Mesenchymal stem cell (in vitro differentiated cells and primary cell): ENCODE data around the gene PROS1.
"Not testable (repeated sequence)": the region's sequence is repeated elsewhere in the genome, so short reads cannot be mapped to it uniquely, and the experiment has no call there.

ENCODE experiments used
- DNase-seq: peaks from one replicate; pipeline ENCODE4 v3.0.0-alpha.2; 2013
- H2AFZ ChIP-seq: one replicate; pipeline ENCODE4 v1.6.1; 2013; ENCODE audit warnings: low read depth, mild to moderate bottlenecking, control low read depth, inconsistent platforms, low read length, moderate library complexity
- H2AK5ac ChIP-seq: 2 replicates; pipeline ENCODE4 v1.6.1; 2013; ENCODE audit warnings: low read length, moderate library complexity, mild to moderate bottlenecking, inconsistent platforms; ENCODE audit not compliant: severe bottlenecking
- H2BK120ac ChIP-seq: one replicate; pipeline ENCODE4 v1.6.1; 2013; ENCODE audit warnings: low read depth, mild to moderate bottlenecking, inconsistent platforms, low read length, moderate library complexity
- H2BK12ac ChIP-seq, 2 experiments: one replicate each; pipeline ENCODE4 v1.6.1; 2013; ENCODE audit warnings: inconsistent platforms in 2 of 2, low read length in 2 of 2, mild to moderate bottlenecking in 2 of 2, moderate library complexity in 2 of 2, control low read depth in 1 of 2
- H2BK15ac ChIP-seq: one replicate; pipeline ENCODE4 v1.6.1; 2013; ENCODE audit warnings: mild to moderate bottlenecking, low read depth, inconsistent platforms; ENCODE audit not compliant: poor library complexity, severe bottlenecking
- H2BK5ac ChIP-seq: 2 replicates; pipeline ENCODE4 v1.6.1; 2013; ENCODE audit warnings: low read depth, mild to moderate bottlenecking, low read length, control low read depth, inconsistent platforms; ENCODE audit not compliant: poor library complexity, severe bottlenecking
- H3K14ac ChIP-seq, 2 experiments: one replicate each; pipeline ENCODE4 v1.6.1; 2013; ENCODE audit warnings: inconsistent platforms in 2 of 2, low read length in 2 of 2, control low read depth in 1 of 2, mild to moderate bottlenecking in 1 of 2, moderate library complexity in 1 of 2
- H3K18ac ChIP-seq, 2 experiments: one replicate each; pipeline ENCODE4 v1.6.1; 2013; ENCODE audit warnings: inconsistent platforms in 2 of 2, low read length in 2 of 2, control low read depth in 1 of 2, low read depth in 1 of 2, mild to moderate bottlenecking in 1 of 2
- H3K23ac ChIP-seq, 2 experiments: one replicate each; pipeline ENCODE4 v1.6.1; 2013; ENCODE audit warnings: inconsistent platforms in 2 of 2, low read length in 2 of 2, mild to moderate bottlenecking in 2 of 2, moderate library complexity in 2 of 2, control low read depth in 1 of 2
- H3K27ac ChIP-seq: 2 replicates; pipeline ENCODE4 v1.5.1; 2013; ENCODE audit warnings: mild to moderate bottlenecking, moderate library complexity, low read length, control low read depth, inconsistent platforms; ENCODE audit not compliant: poor library complexity, severe bottlenecking
- H3K27me3 ChIP-seq, 2 experiments: 2 replicates each; pipeline versions ENCODE4 v1.6.1 to v1.7.0; 2013; ENCODE audit warnings: low read length in 2 of 2, mild to moderate bottlenecking in 2 of 2, moderate library complexity in 2 of 2, control low read depth in 1 of 2, inconsistent platforms in 1 of 2; ENCODE audit not compliant: control insufficient read depth in 1 of 2, insufficient read depth in 1 of 2
- H3K36me3 ChIP-seq, 2 experiments: 2 replicates each; pipeline versions ENCODE4 v1.6.1 to v1.7.0; 2013; ENCODE audit warnings: low read length in 2 of 2, control low read depth in 1 of 2, inconsistent platforms in 1 of 2, low read depth in 1 of 2, mild to moderate bottlenecking in 1 of 2; ENCODE audit not compliant: insufficient read depth in 2 of 2, control insufficient read depth in 1 of 2
- H3K4ac ChIP-seq, 2 experiments: one replicate each; pipeline ENCODE4 v1.6.1; 2013; ENCODE audit warnings: inconsistent platforms in 2 of 2, low read length in 2 of 2, mild to moderate bottlenecking in 2 of 2, moderate library complexity in 2 of 2, control low read depth in 1 of 2, low read depth in 1 of 2
- H3K4me1 ChIP-seq: 2 replicates; pipeline ENCODE4 v1.6.1; 2013; ENCODE audit warnings: low read depth, low read length, control low read depth; ENCODE audit not compliant: control insufficient read depth, insufficient read depth
- H3K4me2 ChIP-seq: 2 replicates; pipeline ENCODE4 v1.6.1; 2013; ENCODE audit warnings: low read length, mild to moderate bottlenecking, inconsistent platforms; ENCODE audit not compliant: poor library complexity, severe bottlenecking
- H3K4me3 ChIP-seq, 2 experiments: 2 replicates each; pipeline versions ENCODE4 v1.5.1 to v1.7.0; 2013; ENCODE audit warnings: low read length in 2 of 2, mild to moderate bottlenecking in 2 of 2, control low read depth in 1 of 2, low read depth in 1 of 2; ENCODE audit not compliant: insufficient read depth in 1 of 2
- H3K79me1 ChIP-seq: replicated peaks from 2 replicates; pipeline ENCODE4 v1.6.1; 2013; ENCODE audit warnings: mild to moderate bottlenecking, control low read depth, low read length, inconsistent platforms; ENCODE audit not compliant: poor library complexity, severe bottlenecking
- H3K9ac ChIP-seq: 2 replicates; pipeline ENCODE4 v1.7.0; 2013; ENCODE audit warnings: mild to moderate bottlenecking, low read length, moderate library complexity
- H3K9me3 ChIP-seq: 2 replicates; pipeline ENCODE4 v1.7.0; 2013; ENCODE audit warnings: mild to moderate bottlenecking, low read length; ENCODE audit not compliant: control insufficient read depth
- H4K8ac ChIP-seq: one replicate; pipeline ENCODE4 v1.6.1; 2013; ENCODE audit warnings: inconsistent platforms, mild to moderate bottlenecking, low read length, moderate library complexity
- H4K91ac ChIP-seq: one replicate; pipeline ENCODE4 v1.6.1; 2013; ENCODE audit warnings: mild to moderate bottlenecking, low read length, inconsistent platforms
- WGBS: methylation state at CpG from one replicate; pipeline ENCODE4 v1.1.7; 2013; ENCODE audit warnings: mixed read lengths; 5-methylcytosine and 5-hydroxymethylcytosine counted together

The PROS1 gene

DNA sequence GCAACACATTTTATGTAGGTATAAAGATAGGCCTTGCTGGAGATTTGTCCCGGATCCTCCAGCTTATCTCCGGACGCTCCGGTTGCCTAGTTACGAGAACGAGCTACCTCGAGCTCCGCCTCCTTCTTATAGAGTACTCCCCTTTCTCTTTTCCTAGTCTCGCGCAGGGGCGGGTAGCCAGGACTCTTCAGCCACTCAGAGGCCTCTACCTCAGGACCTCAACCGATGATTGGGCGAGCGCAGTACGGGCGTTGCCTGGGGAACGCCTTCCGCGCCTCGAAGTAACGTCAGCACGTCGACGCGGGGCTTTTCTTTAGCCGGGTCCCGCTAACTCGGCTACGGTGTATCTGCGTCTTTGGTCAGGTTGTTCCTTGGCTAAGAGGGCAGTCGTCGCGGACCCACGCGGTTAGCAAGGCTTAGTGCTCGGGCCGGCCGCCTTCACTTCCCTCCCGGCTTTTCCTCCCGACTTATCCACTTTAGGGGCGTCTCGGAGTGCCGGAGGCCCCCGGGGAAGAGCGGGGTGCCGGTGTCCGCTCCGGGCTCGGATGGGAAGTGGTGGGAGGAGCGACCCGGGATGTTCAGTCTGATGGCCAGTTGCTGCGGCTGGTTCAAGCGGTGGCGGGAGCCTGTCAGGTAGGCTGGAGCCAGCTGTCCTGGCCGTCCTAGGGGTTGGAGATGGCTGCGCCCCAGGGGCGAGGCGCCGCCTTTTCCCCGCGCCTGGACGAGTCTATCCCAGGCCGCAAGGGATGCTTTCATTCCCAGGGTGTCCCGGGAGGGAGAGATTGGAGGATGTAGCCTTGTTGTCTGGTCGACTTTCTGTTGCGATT, 6.4 kb upstream of the PROS1 start, which contains the start of gene ARL13B:
Gene ARL13B (plus strand): TSS at position 306 of the 827 bp plus-strand sequence. CDS start 269 bp downstream, at position 575.
- Histone ChIP-seq H2AFZ (peak within 1 kb of the TSS; percentile 86), H3K4me3 (peak within 1 kb of the TSS; percentile 87 to 93), H3K23ac (no peak within 1 kb of the TSS), H3K4ac (peak within 1 kb of the TSS in 1 of 2 experiments; percentile 85), H2BK120ac (no peak within 1 kb of the TSS), H2BK5ac (no peak within 1 kb of the TSS), H3K18ac (peak within 1 kb of the TSS; percentile 67 to 73), H3K9ac (peak within 1 kb of the TSS; percentile 94), H4K8ac (peak within 1 kb of the TSS; percentile 7), H3K4me1 (peaks cover 2% of the 10 kb centered on the region), H2BK15ac (no peak within 1 kb of the TSS), H2AK5ac (no peak within 1 kb of the TSS), H2BK12ac (peak within 1 kb of the TSS in 1 of 2 experiments; percentile 67), H3K4me2 (peak within 1 kb of the TSS; percentile 48), H4K91ac (no peak within 1 kb of the TSS), H3K9me3 (no peaks in the 10 kb centered on the region), H3K79me1 (peaks cover 5% of the 10 kb centered on the region), H3K27ac (peak within 1 kb of the TSS; percentile 85), H3K14ac (no peak within 1 kb of the TSS), H3K27me3 (no peaks in the 10 kb centered on the region), H3K36me3 (no peaks in the 10 kb centered on the region)
- peak; percentile 99 for DNase-seq
- WGBS = under 1% methylated on average over 65 of the region's 66 CpGs

GRCh38 chr3:93969997-93970396, 3.7 kb downstream of the PROS1 start:
- no peak overlapping the region for H4K91ac ChIP-seq
- WGBS = 100% methylated on average over 1 of the region's 1 CpG

GRCh38 chr3:93969443-93969842, 4.3 kb downstream of the PROS1 start:
- Histone ChIP-seq H3K4ac (no peak overlapping the region), H2AK5ac (no peak overlapping the region), H3K36me3 (no peaks in the 10 kb centered on the region), H3K4me2 (no peak overlapping the region), H3K4me3 (no peak overlapping the region), H2BK5ac (no peak overlapping the region), H3K27ac (no peak overlapping the region), H2AFZ (no peak overlapping the region), H2BK120ac (no peak overlapping the region), H4K8ac (no peak overlapping the region), H2BK15ac (no peak overlapping the region), H2BK12ac (no peak overlapping the region), H3K4me1 (peaks cover 1% of the 10 kb centered on the region), H3K23ac (no peak overlapping the region), H3K14ac (no peak overlapping the region), H4K91ac (no peak overlapping the region), H3K18ac (no peak overlapping the region), H3K27me3 (no peaks in the 10 kb centered on the region), H3K79me1 (no peaks in the 10 kb centered on the region), H3K9me3 (no peaks in the 10 kb centered on the region), H3K9ac (no peak overlapping the region)
- WGBS = 54% methylated on average over 3 of the region's 3 CpGs
- DNase-seq = peak; percentile 71

More at GRCh38 chr3:93969997-93970396, 3.7 kb downstream of the PROS1 start:
- Histone ChIP-seq H3K18ac (peak overlapping the region in 1 of 2 experiments; percentile 62), H2AFZ (no peak overlapping the region), H3K4me2 (no peak overlapping the region), H3K9me3 (no peaks in the 10 kb centered on the region), H3K27me3 (no peaks in the 10 kb centered on the region), H3K14ac (no peak overlapping the region), H3K27ac (no peak overlapping the region), H3K4me3 (no peak overlapping the region), H3K36me3 (no peaks in the 10 kb centered on the region), H3K79me1 (no peaks in the 10 kb centered on the region), H3K4me1 (peaks cover 1% of the 10 kb centered on the region), H3K4ac (no peak overlapping the region), H3K23ac (no peak overlapping the region), H4K8ac (no peak overlapping the region), H2AK5ac (no peak overlapping the region), H3K9ac (no peak overlapping the region), H2BK12ac (no peak overlapping the region), H2BK15ac (no peak overlapping the region), H2BK5ac (no peak overlapping the region), H2BK120ac (no peak overlapping the region)
- DNase-seq = no peak

DNA sequence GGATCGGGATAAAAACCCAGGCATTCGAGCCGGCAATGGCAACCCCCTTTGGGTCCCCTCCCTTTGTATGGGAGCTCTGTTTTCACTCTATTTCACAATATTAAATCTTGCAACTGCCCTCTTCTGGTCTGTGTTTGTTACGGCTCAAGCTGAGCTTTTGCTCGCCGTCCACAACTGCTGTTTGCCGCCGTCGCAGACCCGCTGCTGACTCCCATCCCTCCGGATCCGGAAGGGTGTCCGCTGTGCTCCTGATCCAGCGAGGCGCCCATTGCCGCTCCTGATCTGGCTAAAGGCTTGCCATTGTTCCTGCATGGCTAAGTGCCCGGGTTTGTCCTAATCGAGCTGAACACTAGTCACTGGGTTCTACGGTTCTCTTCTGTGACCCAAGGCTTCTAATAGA, 8.6 kb downstream of the PROS1 start:
- not testable (repeated sequence) for H2AFZ ChIP-seq, H3K4ac ChIP-seq, H3K23ac ChIP-seq, H3K14ac ChIP-seq, H3K27me3 ChIP-seq, H3K36me3 ChIP-seq, H3K9ac ChIP-seq, H2BK120ac ChIP-seq, H2BK15ac ChIP-seq, DNase-seq, H3K4me1 ChIP-seq, H3K4me3 ChIP-seq, H4K8ac ChIP-seq, H2BK12ac ChIP-seq, H2BK5ac ChIP-seq, H3K4me2 ChIP-seq, H3K27ac ChIP-seq, H3K79me1 ChIP-seq, H3K9me3 ChIP-seq, H2AK5ac ChIP-seq, H3K18ac ChIP-seq, H4K91ac ChIP-seq
- 98% methylated on average over 19 of the region's 19 CpGs for WGBS
